ENCODE data around the gene KDM4C.

Gene KDM4C

GRCh38 chr9:7071916-7072315 lies 314.1 kb downstream of the KDM4C start:
- no peak for DNase-seq
- no peaks in the 10 kb centered on the region for H3K4me1 Mint-ChIP-seq (ENCODE audit: low read depth)
- H3K36me3 Mint-ChIP-seq (ENCODE audit: low read depth) = peaks cover 67% of the 10 kb centered on the region
- H3K4me3 Mint-ChIP-seq = no peak overlapping the region
- H3K27me3 Mint-ChIP-seq = no peaks in the 10 kb centered on the region
- no peak overlapping the region for H3K27ac Mint-ChIP-seq
- no peaks in the 10 kb centered on the region for H3K9me3 Mint-ChIP-seq

GRCh38 chr9:7073706-7074105 lies 315.9 kb downstream of the KDM4C start:
- Mint-ChIP-seq H3K27me3 (no peaks in the 10 kb centered on the region), H3K4me3 (no peak overlapping the region), H3K4me1 (ENCODE audit: low read depth) (no peaks in the 10 kb centered on the region), H3K36me3 (ENCODE audit: low read depth) (peaks cover 75% of the 10 kb centered on the region), H3K9me3 (no peaks in the 10 kb centered on the region), H3K27ac (no peak overlapping the region)
- no peak for DNase-seq

GRCh38 chr9:7075154-7075553 lies 317.4 kb downstream of the KDM4C start:
- no peak overlapping the region for H3K27ac Mint-ChIP-seq
- H3K4me3 Mint-ChIP-seq = no peak overlapping the region
- no peak for DNase-seq
- H3K4me1 Mint-ChIP-seq (ENCODE audit: low read depth) = no peaks in the 10 kb centered on the region
- H3K36me3 Mint-ChIP-seq (ENCODE audit: low read depth) = peaks cover 82% of the 10 kb centered on the region
- no peaks in the 10 kb centered on the region for H3K9me3 Mint-ChIP-seq
- no peaks in the 10 kb centered on the region for H3K27me3 Mint-ChIP-seq

- DNase-seq = no peak
- Mint-ChIP-seq H3K4me3 (no peak overlapping the region), H3K9me3 (no peaks in the 10 kb centered on the region), H3K4me1 (ENCODE audit: low read depth) (no peaks in the 10 kb centered on the region), H3K27ac (no peak overlapping the region), H3K27me3 (no peaks in the 10 kb centered on the region), H3K36me3 (ENCODE audit: low read depth) (peaks cover 83% of the 10 kb centered on the region)
Observed at GRCh38 chr9:7079051-7079450, 321.3 kb downstream of the KDM4C start.

GRCh38 chr9:7081065-7081600 lies 323.4 kb downstream of the KDM4C start:
- Mint-ChIP-seq H3K27ac (no peak overlapping the region), H3K36me3 (ENCODE audit: low read depth) (peaks cover 76% of the 10 kb centered on the region), H3K9me3 (no peaks in the 10 kb centered on the region), H3K4me3 (no peak overlapping the region), H3K27me3 (no peaks in the 10 kb centered on the region), H3K4me1 (ENCODE audit: low read depth) (no peaks in the 10 kb centered on the region)
- DNase-seq = no peak

GRCh38 chr9:7083192-7083591 lies 325.4 kb downstream of the KDM4C start:
- H3K4me1 Mint-ChIP-seq (ENCODE audit: low read depth) = no peaks in the 10 kb centered on the region
- H3K27me3 Mint-ChIP-seq = no peaks in the 10 kb centered on the region
- no peaks in the 10 kb centered on the region for H3K9me3 Mint-ChIP-seq
- no peak overlapping the region for H3K4me3 Mint-ChIP-seq
- no peak for DNase-seq
- no peak overlapping the region for H3K27ac Mint-ChIP-seq
- H3K36me3 Mint-ChIP-seq (ENCODE audit: low read depth) = peaks cover 71% of the 10 kb centered on the region

- H3K27ac Mint-ChIP-seq = no peak overlapping the region
- no peak for DNase-seq
- no peak overlapping the region for H3K4me3 Mint-ChIP-seq
- H3K4me1 Mint-ChIP-seq (ENCODE audit: low read depth) = no peaks in the 10 kb centered on the region
- no peaks in the 10 kb centered on the region for H3K27me3 Mint-ChIP-seq
- H3K36me3 Mint-ChIP-seq (ENCODE audit: low read depth) = peaks cover 68% of the 10 kb centered on the region
- H3K9me3 Mint-ChIP-seq = no peaks in the 10 kb centered on the region
Observed at GRCh38 chr9:7085357-7085756, 327.6 kb downstream of the KDM4C start.

- Mint-ChIP-seq H3K27ac (no peak overlapping the region), H3K4me1 (ENCODE audit: low read depth) (no peaks in the 10 kb centered on the region), H3K36me3 (ENCODE audit: low read depth) (peaks cover 68% of the 10 kb centered on the region), H3K4me3 (no peak overlapping the region), H3K27me3 (no peaks in the 10 kb centered on the region), H3K9me3 (no peaks in the 10 kb centered on the region)
- DNase-seq = no peak
Observed at GRCh38 chr9:7086389-7086788, 328.6 kb downstream of the KDM4C start.

GRCh38 chr9:7088611-7089010 lies 330.8 kb downstream of the KDM4C start:
- no peaks in the 10 kb centered on the region for H3K27me3 Mint-ChIP-seq
- H3K9me3 Mint-ChIP-seq = no peaks in the 10 kb centered on the region
- no peak overlapping the region for H3K4me3 Mint-ChIP-seq
- peaks cover 69% of the 10 kb centered on the region for H3K36me3 Mint-ChIP-seq (ENCODE audit: low read depth)
- H3K4me1 Mint-ChIP-seq (ENCODE audit: low read depth) = no peaks in the 10 kb centered on the region
- H3K27ac Mint-ChIP-seq = no peak overlapping the region
- DNase-seq = no peak

- Mint-ChIP-seq H3K27me3 (no peaks in the 10 kb centered on the region), H3K27ac (no peak overlapping the region), H3K36me3 (ENCODE audit: low read depth) (peaks cover 70% of the 10 kb centered on the region), H3K9me3 (no peaks in the 10 kb centered on the region), H3K4me3 (no peak overlapping the region), H3K4me1 (ENCODE audit: low read depth) (no peaks in the 10 kb centered on the region)
- DNase-seq = no peak
Observed at GRCh38 chr9:7089406-7090193, 331.8 kb downstream of the KDM4C start.

- no peak overlapping the region for H3K27ac Mint-ChIP-seq
- DNase-seq = no peak
- H3K9me3 Mint-ChIP-seq = peaks cover 6% of the 10 kb centered on the region
- H3K4me1 Mint-ChIP-seq (ENCODE audit: low read depth) = no peaks in the 10 kb centered on the region
- H3K4me3 Mint-ChIP-seq = no peak overlapping the region
- H3K27me3 Mint-ChIP-seq = no peaks in the 10 kb centered on the region
- peaks cover 83% of the 10 kb centered on the region for H3K36me3 Mint-ChIP-seq (ENCODE audit: low read depth)
Observed at GRCh38 chr9:7093040-7093439, 335.3 kb downstream of the KDM4C start.

- Mint-ChIP-seq H3K4me1 (ENCODE audit: low read depth) (no peaks in the 10 kb centered on the region), H3K27me3 (no peaks in the 10 kb centered on the region), H3K4me3 (no peak overlapping the region), H3K9me3 (peaks cover 7% of the 10 kb centered on the region), H3K27ac (no peak overlapping the region), H3K36me3 (ENCODE audit: low read depth) (peaks cover 84% of the 10 kb centered on the region)
- no peak for DNase-seq
Observed at GRCh38 chr9:7094052-7094451, 336.3 kb downstream of the KDM4C start.

- H3K4me1 Mint-ChIP-seq (ENCODE audit: low read depth) = no peaks in the 10 kb centered on the region
- no peak overlapping the region for H3K27ac Mint-ChIP-seq
- no peak for DNase-seq
- peaks cover 84% of the 10 kb centered on the region for H3K36me3 Mint-ChIP-seq (ENCODE audit: low read depth)
- no peaks in the 10 kb centered on the region for H3K27me3 Mint-ChIP-seq
- H3K4me3 Mint-ChIP-seq = no peak overlapping the region
- H3K9me3 Mint-ChIP-seq = peaks cover 9% of the 10 kb centered on the region
Observed at GRCh38 chr9:7094576-7094975, 336.8 kb downstream of the KDM4C start.

GRCh38 chr9:7095058-7095457 lies 337.3 kb downstream of the KDM4C start:
- Mint-ChIP-seq H3K9me3 (peaks cover 10% of the 10 kb centered on the region), H3K4me3 (no peak overlapping the region), H3K4me1 (ENCODE audit: low read depth) (no peaks in the 10 kb centered on the region), H3K27ac (no peak overlapping the region), H3K27me3 (no peaks in the 10 kb centered on the region), H3K36me3 (ENCODE audit: low read depth) (peaks cover 80% of the 10 kb centered on the region)
- DNase-seq = no peak

- Mint-ChIP-seq H3K9me3 (peaks cover 10% of the 10 kb centered on the region), H3K27ac (no peak overlapping the region), H3K36me3 (ENCODE audit: low read depth) (peaks cover 75% of the 10 kb centered on the region)
Observed at GRCh38 chr9:7097040-7097715, 339.4 kb downstream of the KDM4C start.

More at GRCh38 chr9:7097040-7097715, 339.4 kb downstream of the KDM4C start:
- Mint-ChIP-seq H3K27me3 (no peaks in the 10 kb centered on the region), H3K4me1 (ENCODE audit: low read depth) (no peaks in the 10 kb centered on the region), H3K4me3 (no peak overlapping the region)
- DNase-seq = no peak

Measured in activated T-cell treated with anti-CD3 and anti-CD28 coated beads, Interleukin-2, amount 50 U/mL, for 24 hours (primary cell).